Regular cardiac myocyte (primary cell): ENCODE results near the gene HMGCLL1. TPM values are rescaled to one million over a fixed set of nuclear protein-coding genes. Genes with fewer than 3 reads are reported as not detected.

ENCODE experiments used
- total RNA-seq: library from RNA; depleted of rRNA; stranded (reverse); fragments of >200 nt; gene quantifications from 2 replicates; pipeline ENCODE4 v1.2.3, GENCODE V29; 2014

Gene HMGCLL1
- total RNA-seq: under 0.01 and 0.28 TPM in 2 replicates

DNA sequence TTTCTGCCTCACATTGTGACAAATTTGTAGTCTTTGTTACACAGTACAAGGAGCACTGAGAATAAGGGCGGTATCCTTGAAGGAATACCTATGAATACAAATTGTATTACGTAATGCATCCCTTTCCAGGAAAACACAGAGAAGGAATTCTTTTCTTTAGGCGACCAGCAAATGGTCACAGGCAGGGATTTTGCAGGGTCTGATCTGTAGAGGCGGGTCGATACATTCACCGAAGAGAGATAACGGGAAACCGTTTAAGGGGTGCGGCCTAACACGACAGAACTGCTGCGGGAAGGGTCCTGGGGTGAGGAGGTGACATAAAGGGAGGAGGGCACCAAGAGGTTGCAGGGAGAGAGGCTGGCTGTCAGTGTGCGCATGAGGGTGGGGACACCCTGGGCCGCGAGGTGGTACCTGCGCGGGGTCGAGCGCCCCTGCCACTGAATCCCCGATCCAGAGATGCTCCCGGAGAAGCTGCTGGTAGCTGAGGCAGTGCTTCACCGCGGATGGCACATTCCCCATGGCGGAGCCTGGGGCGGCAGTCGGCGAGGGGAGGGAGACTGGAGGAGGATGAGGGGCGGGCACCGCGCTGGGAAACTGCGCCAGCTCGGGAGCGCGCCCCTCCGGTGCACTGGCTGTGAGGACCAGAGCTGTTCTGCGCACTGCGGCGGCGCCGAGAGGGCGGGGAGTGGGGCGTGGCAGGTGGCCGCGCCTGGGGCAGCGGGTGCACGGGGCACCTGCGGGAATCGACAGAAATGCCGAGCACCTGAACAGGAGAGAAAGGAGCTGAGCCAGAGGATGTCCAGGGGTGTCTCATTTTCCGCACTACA, at the start of gene HMGCLL1:
Gene HMGCLL1 (minus strand): TSS at position 656 of the 827 bp plus-strand sequence. CDS start 137 bp downstream, at position 519.

